Activated CD4-positive, alpha-beta T cell treated with anti-CD3 and anti-CD28 coated beads for 48 hours (primary cell): ENCODE data around the gene ATP6V0E2.
"Not testable (repeated sequence)": the region's sequence is repeated elsewhere in the genome, so short reads cannot be mapped to it uniquely, and the experiment has no call there.

Experiments
- DNase-seq: peaks from one replicate; pipeline ENCODE4 v3.0.0-alpha.2; 2020

ATP6V0E2 gene

GRCh38 chr7:149880638-149881311 lies 7.0 kb downstream of the ATP6V0E2 start:
- DNase-seq: no peak

GRCh38 chr7:149881328-149882247 lies 7.8 kb downstream of the ATP6V0E2 start:
- DNase-seq: no peak

GRCh38 chr7:149882248-149883047 lies 8.7 kb downstream of the ATP6V0E2 start:
- DNase-seq: no peak

- no peak for DNase-seq
These were observed 9.3 kb downstream of the ATP6V0E2 start for GRCh38 chr7:149883048-149883438.

DNA sequence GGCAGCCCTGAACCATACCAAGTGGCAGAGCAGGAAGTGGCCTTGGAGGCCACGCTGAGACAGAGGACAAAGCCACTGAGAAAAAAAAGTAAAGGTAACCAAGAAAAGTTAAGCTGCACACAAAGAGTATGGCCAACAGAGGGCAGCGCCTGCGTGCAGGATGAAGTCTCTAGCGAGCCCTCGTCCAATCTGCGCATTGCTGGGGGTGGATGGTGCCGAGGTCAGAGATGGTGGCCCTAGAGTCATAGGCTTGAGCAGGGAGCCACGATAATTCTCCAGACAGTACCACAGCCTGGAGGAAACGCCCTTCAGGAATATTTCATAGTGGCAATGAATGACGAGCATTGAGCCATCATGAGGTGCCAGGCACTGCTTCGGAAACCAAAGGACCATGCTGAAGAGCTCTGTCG lies 9.7 kb downstream of the ATP6V0E2 start:
- DNase-seq: peak; percentile 76

DNA sequence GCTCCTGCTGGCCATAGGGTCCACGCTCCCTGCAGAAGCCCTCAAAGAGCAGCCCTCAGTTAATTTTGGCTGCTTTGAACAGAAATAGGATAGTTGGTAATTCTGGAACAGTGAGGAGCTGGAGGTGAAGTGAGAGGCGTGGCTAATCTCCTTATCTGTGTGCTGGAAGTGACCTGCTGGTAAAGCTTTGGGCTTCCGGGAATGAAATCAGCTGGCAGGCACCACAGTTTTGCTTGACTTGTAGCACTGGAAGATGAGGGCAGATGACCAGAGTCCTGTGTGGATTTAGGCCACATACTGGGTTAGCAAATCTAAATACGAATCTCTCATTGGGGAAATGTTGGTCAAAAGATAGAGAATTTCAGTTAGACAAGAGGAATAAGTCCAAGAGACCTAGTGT lies 10.2 kb downstream of the ATP6V0E2 start:
- DNase-seq: no peak

DNA sequence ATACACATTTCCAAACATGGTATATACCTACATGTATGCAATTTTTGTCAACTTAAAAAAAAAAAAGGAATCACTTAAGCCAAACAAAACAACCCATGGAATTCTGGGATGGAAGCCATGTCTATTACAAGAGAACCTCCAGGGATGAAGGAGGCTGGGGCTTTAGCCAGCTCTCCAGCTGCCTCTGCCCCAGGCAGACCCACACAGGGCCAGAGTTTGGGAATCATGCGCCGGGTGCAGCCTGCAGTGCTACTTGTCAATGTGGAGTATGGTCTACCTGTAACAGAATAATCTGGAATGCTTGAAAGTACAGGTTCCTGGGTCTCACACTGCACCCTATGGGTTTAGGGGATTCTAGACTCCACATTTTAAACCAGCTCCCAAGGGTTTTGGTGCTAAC lies 10.8 kb downstream of the ATP6V0E2 start:
- DNase-seq: no peak

DNA sequence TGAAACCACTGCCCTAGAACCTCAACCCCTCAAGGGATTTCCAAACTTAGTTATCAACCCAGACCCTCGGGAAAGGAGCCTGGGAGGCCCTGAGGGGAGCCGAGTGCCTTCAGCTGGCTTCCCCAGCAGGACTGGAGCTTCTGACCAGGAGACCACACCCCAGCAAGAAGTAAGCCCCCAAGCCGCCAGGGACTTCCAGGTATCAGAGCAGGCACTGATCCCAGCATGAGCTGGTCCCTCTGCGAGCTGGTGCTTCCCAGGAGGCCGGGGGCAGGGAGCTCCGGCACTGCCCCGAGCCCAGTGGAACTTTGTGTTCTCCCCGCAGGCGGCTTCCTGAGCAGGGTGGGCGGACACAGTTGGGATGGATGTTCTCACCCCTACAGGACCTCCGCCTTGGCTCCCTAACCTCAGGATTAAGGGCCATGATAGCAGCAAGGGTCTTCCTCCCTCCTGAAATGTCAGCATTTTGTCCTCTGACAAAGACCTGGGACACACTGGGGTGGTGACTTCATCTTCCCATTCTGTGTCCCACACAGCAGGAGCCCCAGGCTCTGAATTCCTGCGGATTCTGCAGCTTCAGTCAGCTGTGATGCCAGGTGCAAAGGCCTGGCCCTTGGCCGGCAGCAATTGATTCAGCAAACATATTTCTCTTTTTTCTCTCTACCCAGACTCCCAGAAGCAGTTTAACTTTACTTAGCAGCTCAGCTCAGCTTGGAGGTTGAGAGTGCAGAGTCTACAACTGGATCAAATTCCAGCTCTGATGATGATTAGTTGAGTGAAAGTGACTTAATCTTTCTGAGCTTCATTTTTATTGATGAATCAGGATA lies 11.6 kb downstream of the ATP6V0E2 start:
- no peak for DNase-seq

DNA sequence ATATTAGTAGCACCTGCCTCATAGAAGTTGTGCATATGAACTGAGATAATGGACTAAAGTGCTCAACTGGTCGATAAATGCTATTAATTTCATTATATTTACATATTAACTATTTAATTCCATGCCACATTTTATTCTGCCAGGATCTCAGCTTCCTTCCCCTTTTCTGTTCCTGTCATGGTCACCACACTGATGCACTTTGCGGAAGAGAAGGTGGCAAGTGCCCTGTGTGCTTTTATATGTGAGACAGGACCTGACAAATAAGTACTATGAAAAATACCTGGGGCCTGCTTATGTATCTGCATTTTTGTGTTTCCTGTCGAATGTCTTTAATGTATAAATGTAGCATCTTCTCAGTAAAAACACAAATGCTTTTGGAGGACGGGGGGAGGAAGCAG lies 12.2 kb downstream of the ATP6V0E2 start:
- DNase-seq: no peak

GRCh38 chr7:149887311-149887710 lies 13.5 kb downstream of the ATP6V0E2 start:
- no peak for DNase-seq

- DNase-seq: not testable (repeated sequence)
These were observed 16.9 kb downstream of the ATP6V0E2 start for GRCh38 chr7:149890715-149891114.

- DNase-seq: not testable (repeated sequence)
These were observed 21.2 kb downstream of the ATP6V0E2 start for GRCh38 chr7:149894957-149895356.

DNA sequence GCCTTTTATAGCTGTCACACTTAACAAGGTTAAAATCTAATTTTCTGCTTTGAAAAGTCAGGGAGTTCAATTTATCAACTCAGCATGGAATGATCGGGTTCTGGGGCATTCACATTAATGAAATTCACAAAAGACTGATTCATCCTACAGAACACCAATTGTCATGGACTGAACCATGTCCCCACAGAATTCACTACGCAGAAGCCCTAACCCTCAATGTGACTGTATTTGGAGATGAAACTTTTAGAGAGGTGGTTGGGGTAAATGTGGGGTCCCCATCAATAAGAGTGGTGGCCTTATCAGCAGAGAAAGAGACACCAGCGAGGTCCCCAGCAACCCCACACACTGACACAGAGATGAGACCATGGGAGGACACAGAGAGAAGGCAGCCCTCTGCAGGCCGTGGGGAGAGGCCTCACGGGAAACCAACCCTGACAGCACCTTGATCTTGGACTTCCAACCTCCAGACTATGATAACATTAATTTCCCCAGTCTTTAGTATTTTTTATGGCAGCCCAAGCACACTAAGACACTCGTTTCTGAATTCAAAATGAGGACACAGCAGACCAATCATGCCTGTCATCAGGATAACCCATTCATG lies 34.1 kb downstream of the ATP6V0E2 start:
- not testable (repeated sequence) for DNase-seq

DNA sequence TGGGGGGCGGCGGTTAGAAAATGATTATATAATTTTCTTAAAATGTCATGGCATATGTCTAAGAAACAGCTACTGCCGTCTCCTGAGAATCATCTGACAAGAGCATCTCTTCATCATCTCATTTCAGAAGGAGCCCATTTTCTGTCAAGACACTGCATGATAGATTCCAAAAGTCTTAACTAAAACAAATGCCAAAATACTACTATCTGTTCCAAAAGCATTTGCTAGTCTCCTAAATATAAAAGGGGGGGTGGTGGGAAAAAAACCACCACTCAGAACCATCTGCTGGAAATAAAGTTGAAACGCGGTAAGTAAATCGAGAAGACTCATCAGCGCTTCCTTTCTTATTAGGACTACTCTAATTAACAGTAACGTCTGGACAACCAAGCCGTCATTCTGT lies 36.5 kb downstream of the ATP6V0E2 start:
- DNase-seq: not testable (repeated sequence)

DNA sequence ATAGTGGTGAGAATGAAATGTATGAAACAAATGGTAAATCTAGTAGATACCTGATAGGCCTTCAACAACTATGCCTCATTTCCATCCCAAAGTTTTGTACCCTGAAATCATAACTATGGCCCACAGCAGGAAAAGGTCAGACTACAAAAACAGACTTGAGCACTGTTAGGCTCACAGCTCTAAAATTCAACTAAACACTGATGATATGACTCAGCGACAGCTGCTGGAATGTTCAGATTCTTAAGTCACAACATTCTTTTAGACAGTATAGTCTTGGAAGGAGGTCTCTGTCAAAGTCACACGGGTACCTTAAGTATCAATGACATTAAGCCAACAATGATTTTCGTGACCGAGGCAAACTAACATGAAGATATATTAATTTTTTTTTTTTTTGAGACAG lies 38.4 kb downstream of the ATP6V0E2 start:
- DNase-seq: not testable (repeated sequence)

DNA sequence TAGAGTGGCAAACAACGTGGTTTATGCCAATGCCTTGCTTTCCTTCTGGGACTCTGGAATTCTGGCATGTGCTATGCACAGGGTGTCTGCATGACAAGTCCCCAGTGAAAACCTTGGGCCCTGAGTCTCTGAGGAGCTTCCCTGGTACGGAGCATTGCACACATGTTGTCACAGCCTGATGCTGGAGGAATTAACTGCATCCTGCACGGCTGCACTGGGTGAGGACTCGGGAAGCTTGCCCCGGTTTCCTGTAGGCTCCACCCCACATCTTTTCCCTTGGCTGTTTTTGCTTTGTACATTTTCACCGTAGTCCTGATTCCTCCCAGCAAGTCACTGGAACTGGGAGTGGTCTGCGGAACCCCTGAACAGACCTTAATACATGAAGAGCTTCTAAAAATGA lies 52.6 kb downstream of the ATP6V0E2 start:
- DNase-seq: not testable (repeated sequence)
